GM21737 (cell line): ENCODE measurements around the gene F7.

ENCODE experiments used
- ATAC-seq: cut with Tn5 transposase; IDR thresholded peaks from one replicate; pipeline ENCODE4 v1.9.1; 2021; ENCODE audit warnings: mild to moderate bottlenecking, moderate library complexity; ENCODE audit not compliant: unreplicated experiment

F7 gene

GRCh38 chr13:113166681-113167080, 61.1 kb downstream of the F7 start:
- no peak for ATAC-seq

GRCh38 chr13:113167155-113167554, 61.6 kb downstream of the F7 start:
- no peak for ATAC-seq

DNA sequence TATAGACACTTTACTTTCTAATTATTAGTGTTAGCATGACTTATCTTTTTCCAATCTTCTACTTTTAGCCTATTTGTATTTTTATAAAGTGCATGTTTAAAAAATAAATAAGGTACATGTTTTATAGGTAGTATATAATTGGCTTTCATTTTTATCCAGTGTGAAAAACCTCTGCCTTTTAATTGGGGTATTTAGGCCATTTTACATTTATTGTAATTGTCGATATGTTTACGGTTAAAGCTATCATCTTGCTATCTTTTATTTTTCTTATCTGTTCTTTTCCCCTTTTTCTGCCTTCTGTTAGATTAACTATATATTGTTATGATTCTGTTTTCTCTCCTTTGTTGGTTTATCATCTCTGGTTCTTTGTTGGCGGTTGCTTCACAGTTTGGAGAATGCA, 62.0 kb downstream of the F7 start:
- ATAC-seq = no peak

- ATAC-seq = no peak
Observed at GRCh38 chr13:113168211-113168610, 62.6 kb downstream of the F7 start.

GRCh38 chr13:113169277-113170272, 64.0 kb downstream of the F7 start:
- ATAC-seq = no peak
